GM12801 (cell line): ENCODE measurements around the gene RBM12.

Experiments
- TF ChIP-seq, protein P1 (sequence below): IDR thresholded peaks from one replicate; pipeline ENCODE4 v1.5.1; 2011; ENCODE audit warnings: control low read depth; ENCODE audit not compliant: insufficient read length; ENCODE audit errors: extremely low read depth

Gene RBM12

DNA sequence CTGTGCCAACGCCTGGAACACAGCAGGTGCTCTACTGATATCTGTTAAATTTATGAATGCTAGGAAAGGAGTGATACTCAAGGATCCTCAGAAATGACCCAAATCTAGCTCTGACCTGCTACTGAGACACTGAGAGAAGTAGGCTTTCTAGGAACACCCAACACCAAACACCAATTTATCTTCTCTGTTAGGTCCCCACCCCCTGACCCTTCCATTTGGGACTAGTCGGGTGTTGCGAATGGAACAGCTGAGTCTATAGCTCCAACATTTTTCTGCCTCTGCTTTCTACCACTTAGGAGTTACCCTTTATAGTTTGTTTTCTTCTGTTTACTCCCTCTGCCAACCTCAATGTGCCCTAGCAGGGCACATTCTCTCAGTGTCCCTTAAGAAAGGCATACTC lies 24.0 kb downstream of the RBM12 start:
- TF ChIP-seq, protein P1, sequence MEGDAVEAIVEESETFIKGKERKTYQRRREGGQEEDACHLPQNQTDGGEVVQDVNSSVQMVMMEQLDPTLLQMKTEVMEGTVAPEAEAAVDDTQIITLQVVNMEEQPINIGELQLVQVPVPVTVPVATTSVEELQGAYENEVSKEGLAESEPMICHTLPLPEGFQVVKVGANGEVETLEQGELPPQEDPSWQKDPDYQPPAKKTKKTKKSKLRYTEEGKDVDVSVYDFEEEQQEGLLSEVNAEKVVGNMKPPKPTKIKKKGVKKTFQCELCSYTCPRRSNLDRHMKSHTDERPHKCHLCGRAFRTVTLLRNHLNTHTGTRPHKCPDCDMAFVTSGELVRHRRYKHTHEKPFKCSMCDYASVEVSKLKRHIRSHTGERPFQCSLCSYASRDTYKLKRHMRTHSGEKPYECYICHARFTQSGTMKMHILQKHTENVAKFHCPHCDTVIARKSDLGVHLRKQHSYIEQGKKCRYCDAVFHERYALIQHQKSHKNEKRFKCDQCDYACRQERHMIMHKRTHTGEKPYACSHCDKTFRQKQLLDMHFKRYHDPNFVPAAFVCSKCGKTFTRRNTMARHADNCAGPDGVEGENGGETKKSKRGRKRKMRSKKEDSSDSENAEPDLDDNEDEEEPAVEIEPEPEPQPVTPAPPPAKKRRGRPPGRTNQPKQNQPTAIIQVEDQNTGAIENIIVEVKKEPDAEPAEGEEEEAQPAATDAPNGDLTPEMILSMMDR: no peak

DNA sequence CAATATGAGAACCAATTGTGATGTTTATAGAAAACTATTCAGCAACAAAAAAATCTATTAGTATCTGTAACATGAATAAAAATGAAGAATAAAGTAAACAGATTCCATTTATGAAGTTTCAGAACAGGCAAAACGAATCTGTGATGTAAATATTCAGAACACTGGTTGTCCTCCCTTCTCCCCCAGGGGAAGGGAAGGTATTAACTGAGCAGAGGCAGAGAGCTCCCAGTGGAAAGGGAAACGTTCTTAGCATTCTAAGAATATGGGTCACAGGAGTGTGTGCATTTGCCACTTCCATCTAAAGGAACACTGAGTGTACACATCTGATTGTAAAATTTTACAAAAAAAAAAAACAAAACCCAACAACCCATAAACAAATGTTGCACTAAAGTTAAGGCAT lies 25.9 kb downstream of the RBM12 start:
- TF ChIP-seq, protein P1: no peak

DNA sequence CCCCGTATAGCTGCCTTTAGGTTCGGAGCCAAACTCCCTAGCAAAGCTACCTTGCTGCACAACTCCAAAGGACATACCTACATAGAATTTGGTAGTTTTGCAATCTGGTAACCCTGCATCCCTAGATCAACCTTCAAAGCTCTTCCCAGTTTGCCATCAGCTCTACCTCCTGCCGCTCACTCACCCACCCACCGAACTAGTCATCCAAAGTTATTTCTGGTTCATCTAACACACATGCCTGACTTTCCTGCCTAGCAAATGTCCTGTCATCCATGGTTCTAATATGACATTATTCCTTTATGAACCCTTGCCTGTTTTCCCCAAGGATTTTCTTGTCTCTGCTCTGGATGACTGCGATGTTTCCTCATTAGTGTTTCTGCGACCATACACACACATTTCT lies 27.4 kb downstream of the RBM12 start:
- TF ChIP-seq, protein P1: no peak

DNA sequence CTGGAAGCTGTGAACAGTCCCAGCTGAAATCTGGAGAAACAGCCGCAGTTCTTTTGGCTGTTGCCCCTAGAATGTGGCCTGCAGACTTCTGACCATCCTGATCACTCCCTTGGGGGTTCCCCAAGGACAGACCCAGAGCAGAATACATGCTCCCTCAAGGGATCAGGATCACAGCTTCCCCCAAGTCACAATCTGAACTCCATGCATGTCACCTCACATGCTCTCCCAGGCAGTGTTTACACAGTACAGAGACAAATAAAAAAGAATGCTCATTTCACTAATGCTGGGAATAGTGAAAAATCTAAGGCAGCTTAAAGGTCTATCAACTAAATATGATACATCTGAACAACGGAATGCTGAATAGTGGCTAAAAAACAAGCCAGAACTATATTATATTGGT lies 28.6 kb downstream of the RBM12 start:
- TF ChIP-seq, protein P1: no peak

DNA sequence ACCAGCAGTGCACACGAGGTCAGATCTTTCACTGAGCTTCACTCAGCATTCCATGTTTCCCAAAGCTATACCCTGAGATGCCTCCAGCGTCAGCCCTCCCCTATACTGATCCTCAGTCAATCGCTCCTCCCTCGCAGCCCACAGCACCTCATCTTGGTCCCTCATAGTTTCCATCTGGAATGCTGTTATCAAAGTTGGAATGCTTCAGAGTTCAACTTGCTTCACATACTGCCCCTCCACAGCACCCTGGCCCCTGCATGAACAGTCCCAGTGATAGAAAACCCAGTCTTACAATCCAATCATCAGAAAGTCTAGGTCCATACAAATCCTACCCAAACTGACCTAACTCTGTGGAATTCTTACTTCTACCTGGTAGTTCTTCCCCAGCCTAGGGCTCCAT lies 29.0 kb downstream of the RBM12 start:
- TF ChIP-seq, protein P1: no peak

DNA sequence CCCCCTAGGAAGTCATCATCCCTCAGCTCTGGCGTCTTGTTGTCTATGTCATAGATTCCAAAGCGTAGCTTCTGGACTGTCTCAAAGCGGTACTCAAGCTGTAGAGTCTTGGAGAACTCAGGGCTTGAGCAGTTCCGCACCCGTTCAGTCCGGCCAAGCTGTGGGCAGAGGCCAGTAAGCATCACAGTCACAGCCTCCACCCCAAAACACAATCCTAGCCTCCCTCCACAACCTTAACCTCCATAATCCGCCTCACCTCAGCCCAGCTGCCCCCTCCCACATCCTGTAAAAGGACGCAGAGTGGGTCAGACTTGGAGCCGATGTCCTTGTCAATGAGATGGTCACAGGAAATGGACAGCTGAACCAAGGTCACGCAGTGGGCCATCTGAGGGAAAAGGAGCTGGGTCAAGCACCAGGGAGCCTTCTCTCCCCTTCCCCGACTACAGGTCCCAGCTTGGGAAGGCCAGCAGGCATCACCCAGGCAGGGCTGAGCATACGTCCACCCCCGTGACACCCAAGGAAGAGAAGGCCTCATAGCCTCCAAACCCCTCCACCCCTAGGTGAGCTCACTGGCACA lies 32.1 kb downstream of the RBM12 start:
- TF ChIP-seq, protein P1: no peak

DNA sequence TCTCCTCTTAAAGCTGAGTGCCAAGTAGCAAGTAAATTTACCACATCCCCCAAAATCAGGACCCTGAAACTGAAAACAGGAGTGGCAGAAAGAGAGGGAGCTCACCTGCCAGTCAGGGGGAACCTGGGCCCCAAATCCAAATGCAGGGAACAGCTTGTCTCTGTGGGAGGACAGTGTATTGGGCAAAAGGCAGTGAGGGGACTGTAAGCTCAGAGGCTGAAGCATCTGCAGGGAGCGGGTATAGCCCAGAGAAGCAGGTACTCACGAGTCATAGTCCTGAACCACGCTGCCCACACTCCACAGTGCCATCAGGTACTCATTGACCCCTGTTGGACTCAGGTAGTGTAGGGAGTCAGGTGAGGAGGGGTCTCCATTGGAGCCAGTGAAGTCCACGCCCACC lies 34.1 kb downstream of the RBM12 start:
- TF ChIP-seq, protein P1: no peak
